Glomerular endothelial cell (primary cell): Measurements from ENCODE around the gene ID3. TPM values are rescaled to one million over a fixed set of nuclear protein-coding genes. Genes with fewer than 3 reads are reported as not detected.

Source experiments
- DNase-seq: peaks from one replicate; pipeline ENCODE4 v3.0.0-alpha.2; 2011; ENCODE audit warnings: low read depth, low spot score; ENCODE audit errors: extremely low read depth
- total RNA-seq: library from RNA; depleted of rRNA; stranded (reverse); fragments of >200 nt; gene quantifications from 2 replicates; pipeline ENCODE4 v1.2.3, GENCODE V29; 2015

ID3 gene
- total RNA-seq, 1 donor from 2014 or later = 399 TPM

- no peak for DNase-seq
These were observed 8.8 kb upstream of the ID3 start for GRCh38 chr1:23567996-23568607.

- DNase-seq = no peak
These were observed 8.3 kb upstream of the ID3 start for GRCh38 chr1:23567629-23567995.

GRCh38 chr1:23566304-23566703 lies 7.0 kb upstream of the ID3 start:
- no peak for DNase-seq

- DNase-seq = no peak
These were observed 6.5 kb upstream of the ID3 start for GRCh38 chr1:23565776-23566175.

GRCh38 chr1:23564529-23565122 lies 5.3 kb upstream of the ID3 start:
- DNase-seq = no peak

- no peak for DNase-seq
These were observed 4.6 kb upstream of the ID3 start for GRCh38 chr1:23563755-23564374.

- DNase-seq = no peak
These were observed 3.7 kb upstream of the ID3 start for GRCh38 chr1:23563003-23563402.

- peak; percentile 91 for DNase-seq
These were observed 3.0 kb upstream of the ID3 start for GRCh38 chr1:23562137-23562876.

GRCh38 chr1:23561813-23562100 lies 2.5 kb upstream of the ID3 start:
- DNase-seq = no peak

- no peak for DNase-seq
These were observed 1.9 kb upstream of the ID3 start for GRCh38 chr1:23561076-23561812.

GRCh38 chr1:23559985-23560741 lies 862 bp upstream of the ID3 start:
- no peak for DNase-seq

- DNase-seq = no peak
These were observed 497 bp downstream of the ID3 start for GRCh38 chr1:23558872-23559135.

GRCh38 chr1:23558140-23558871 lies 995 bp downstream of the ID3 start:
- DNase-seq = no peak

- DNase-seq = no peak
These were observed 1.7 kb downstream of the ID3 start for GRCh38 chr1:23557471-23558124.

GRCh38 chr1:23556635-23557470 lies 2.4 kb downstream of the ID3 start:
- DNase-seq = no peak

- peak; percentile 74 for DNase-seq
These were observed 3.2 kb downstream of the ID3 start for GRCh38 chr1:23555986-23556634.

- no peak for DNase-seq
These were observed 3.9 kb downstream of the ID3 start for GRCh38 chr1:23555270-23555985.
